Left lung (tissue), 10 donors: ENCODE data around the gene LRRC4C. TPM values are rescaled to one million over a fixed set of nuclear protein-coding genes. Genes with fewer than 3 reads are reported as not detected.

Experiments
- ATAC-seq: fragments of 200-7000 bp; cut with Tn5 transposase; one replicate; pipeline ENCODE4 v1.9.1; 2020; ENCODE audit warnings: moderate library complexity
- DNase-seq, 4 donors: peaks; one replicate each; pipeline ENCODE4 v3.0.0-alpha.2; 2013 to 2020
- H3K27ac ChIP-seq, 2 donors: fragments of 200-600 bp; sonication (generic) in 1 of 2; one replicate each; pipeline versions ENCODE4 v1.5.0 to v1.8.0; 2020 to 2021
- H3K27me3 ChIP-seq, 2 donors: fragments of 200-600 bp; sonication (generic) in 1 of 2; one replicate each; pipeline versions ENCODE4 v1.5.0 to v1.8.0; 2020 to 2021
- H3K36me3 ChIP-seq, 2 donors: fragments of 200-600 bp; sonication (generic) in 1 of 2; one replicate each; pipeline versions ENCODE4 v1.5.0 to v1.8.0; 2020 to 2021
- H3K4me1 ChIP-seq, 2 donors: fragments of 200-600 bp; one replicate each; pipeline ENCODE4 v1.8.0; 2021
- H3K4me3 ChIP-seq, 2 donors: fragments of 200-600 bp; sonication (generic) in 1 of 2; one replicate each; pipeline versions ENCODE4 v1.5.0 to v1.8.0; 2020 to 2021; ENCODE audit warnings: mild to moderate bottlenecking in 1 of 2
- H3K9me3 ChIP-seq, 2 donors: fragments of 200-600 bp; sonication (generic) in 1 of 2; one replicate each; pipeline versions ENCODE4 v1.5.0 to v1.8.0; 2020 to 2021
- intact Hi-C, 2 donors: fragments of 100-400 bp; cut with DNase I; formaldehyde crosslinking; loops; one replicate each; pipeline versions ENCODE4 v1.11.2 to v1.14.2; 2022
- polyA plus RNA-seq, 6 donors: library from polyadenylated mRNA; unstranded; fragments of 120-200 nt; gene quantifications; one replicate each; pipeline ENCODE4 v1.2.1, GENCODE V29; 2013; ENCODE audit not compliant: insufficient read length in 6 of 6
- total RNA-seq, 2 donors: library from RNA; stranded (reverse); fragmentation: NEBNext Ultra II Directional; extraction: Animal tissue kit (Norgen Biotek cat#: 25700); gene quantifications; one replicate each; pipeline ENCODE4 v1.2.1, GENCODE V29; 2021
- TF ChIP-seq, protein P1 (sequence below), 2 donors: fragments of 200-600 bp; sonication (generic) in 1 of 2; IDR thresholded peaks; one replicate each; pipeline versions ENCODE4 v1.5.0 to v1.8.0; 2021; ENCODE audit warnings: antibody characterized with exemption in 2 of 2
- donor health status: DM: no; HTN: yes; CAD: no.
- donor health status: DM: no; HTN: no; CAD: no.

The LRRC4C gene
- total and polyA plus RNA-seq, 8 donors, result 0.50 to 6.8 (median 4.2) TPM

DNA sequence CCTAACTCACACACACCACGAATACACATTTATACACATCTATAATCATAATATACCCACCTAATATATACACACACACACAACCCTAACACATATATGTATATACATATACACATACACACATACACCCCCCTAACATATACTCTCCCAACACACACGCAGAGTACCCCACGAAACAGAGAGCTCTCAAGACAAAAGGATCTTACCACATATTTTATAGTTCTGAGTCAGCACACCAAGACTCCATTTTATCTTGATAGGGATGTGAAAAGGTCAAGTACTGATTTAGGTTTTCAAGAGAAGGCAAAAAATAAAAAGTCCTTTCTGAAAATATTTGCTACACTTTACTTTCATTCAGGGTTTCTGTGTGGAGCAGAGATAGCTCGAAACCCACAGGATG, 1207.2 kb downstream of the LRRC4C start:
- intact Hi-C loops, result no loop called here
- Histone ChIP-seq H3K27ac (no peak overlapping the region), H3K9me3 (no peaks in the 10 kb centered on the region), H3K4me1 (no peaks in the 10 kb centered on the region), H3K36me3 (no peaks in the 10 kb centered on the region), H3K27me3 (no peaks in the 10 kb centered on the region), H3K4me3 (no peak overlapping the region)
- ATAC-seq (no peak), DNase-seq (no peak)
- TF ChIP-seq, protein P1, sequence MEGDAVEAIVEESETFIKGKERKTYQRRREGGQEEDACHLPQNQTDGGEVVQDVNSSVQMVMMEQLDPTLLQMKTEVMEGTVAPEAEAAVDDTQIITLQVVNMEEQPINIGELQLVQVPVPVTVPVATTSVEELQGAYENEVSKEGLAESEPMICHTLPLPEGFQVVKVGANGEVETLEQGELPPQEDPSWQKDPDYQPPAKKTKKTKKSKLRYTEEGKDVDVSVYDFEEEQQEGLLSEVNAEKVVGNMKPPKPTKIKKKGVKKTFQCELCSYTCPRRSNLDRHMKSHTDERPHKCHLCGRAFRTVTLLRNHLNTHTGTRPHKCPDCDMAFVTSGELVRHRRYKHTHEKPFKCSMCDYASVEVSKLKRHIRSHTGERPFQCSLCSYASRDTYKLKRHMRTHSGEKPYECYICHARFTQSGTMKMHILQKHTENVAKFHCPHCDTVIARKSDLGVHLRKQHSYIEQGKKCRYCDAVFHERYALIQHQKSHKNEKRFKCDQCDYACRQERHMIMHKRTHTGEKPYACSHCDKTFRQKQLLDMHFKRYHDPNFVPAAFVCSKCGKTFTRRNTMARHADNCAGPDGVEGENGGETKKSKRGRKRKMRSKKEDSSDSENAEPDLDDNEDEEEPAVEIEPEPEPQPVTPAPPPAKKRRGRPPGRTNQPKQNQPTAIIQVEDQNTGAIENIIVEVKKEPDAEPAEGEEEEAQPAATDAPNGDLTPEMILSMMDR (IDR thresholded peaks at IDR 0.05), result no peak

- no peak for ATAC-seq
Observed at GRCh38 chr11:40246983-40247382, 1212.5 kb downstream of the LRRC4C start.

GRCh38 chr11:40241524-40242051, 1217.9 kb downstream of the LRRC4C start:
- Histone ChIP-seq H3K4me3 (no peak overlapping the region), H3K27ac (no peak overlapping the region), H3K27me3 (no peaks in the 10 kb centered on the region), H3K9me3 (no peaks in the 10 kb centered on the region), H3K36me3 (no peaks in the 10 kb centered on the region), H3K4me1 (no peaks in the 10 kb centered on the region)
- ATAC-seq (peak; percentile 57), DNase-seq (peak in 2 of 4 donors; percentile 19 to 33)
- TF ChIP-seq, protein P1 (IDR thresholded peaks at IDR 0.05), result no peak
- intact Hi-C loops, result no loop called here

More at GRCh38 chr11:40246983-40247382, 1212.5 kb downstream of the LRRC4C start:
- H3K27me3 ChIP-seq, result no peaks in the 10 kb centered on the region
- TF ChIP-seq, protein P1 (IDR thresholded peaks at IDR 0.05), result no peak
- H3K4me3 ChIP-seq, result no peak overlapping the region
- no peak overlapping the region for H3K27ac ChIP-seq
- no peaks in the 10 kb centered on the region for H3K4me1 ChIP-seq
- no peak for DNase-seq
- intact Hi-C loops, result no loop called here
- H3K36me3 ChIP-seq, result no peaks in the 10 kb centered on the region
- no peaks in the 10 kb centered on the region for H3K9me3 ChIP-seq

DNA sequence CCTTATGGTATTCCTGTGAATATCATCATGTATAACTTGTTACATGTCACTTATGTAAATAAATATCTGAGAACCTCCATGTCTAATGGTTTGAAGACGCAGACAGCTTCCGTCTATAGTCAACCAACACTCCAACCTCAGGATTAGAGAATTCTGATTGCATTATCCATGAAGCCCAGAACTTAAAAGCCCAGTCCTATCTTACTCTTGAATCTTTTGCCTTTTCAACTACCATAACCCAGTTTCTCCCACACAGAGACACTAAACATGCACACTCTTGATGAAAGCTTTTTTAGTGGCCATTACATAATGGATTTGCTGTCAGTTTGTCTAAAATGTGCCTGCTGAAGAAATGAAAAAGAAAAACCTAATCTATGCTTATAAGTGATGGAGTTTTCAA, 1219.2 kb downstream of the LRRC4C start:
- Histone ChIP-seq H3K4me1 (no peaks in the 10 kb centered on the region), H3K27ac (no peak overlapping the region), H3K4me3 (no peak overlapping the region), H3K36me3 (no peaks in the 10 kb centered on the region), H3K27me3 (no peaks in the 10 kb centered on the region), H3K9me3 (no peaks in the 10 kb centered on the region)
- no peak for ATAC-seq
- no peak for DNase-seq
- TF ChIP-seq, protein P1 (IDR thresholded peaks at IDR 0.05), result no peak
- intact Hi-C loops, result no loop called here

DNA sequence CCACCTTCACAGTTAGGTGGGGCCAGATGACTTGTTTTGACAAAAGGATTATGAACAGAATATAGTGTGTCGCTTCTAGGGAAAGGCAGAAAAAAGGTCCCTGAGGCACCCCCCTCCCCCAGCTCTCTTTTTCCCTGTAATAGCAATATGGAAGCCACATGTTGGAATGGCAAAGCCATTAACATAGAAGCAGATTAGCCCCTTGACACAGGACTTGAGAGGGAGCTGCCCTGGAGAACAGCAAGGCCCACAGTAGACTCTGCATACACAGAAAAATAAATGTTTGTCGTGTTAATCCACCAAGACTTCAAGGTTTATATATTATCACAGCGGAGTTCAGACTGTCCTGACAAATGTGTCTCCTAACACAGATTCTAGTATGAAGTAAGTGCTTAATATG, 1222.9 kb downstream of the LRRC4C start:
- intact Hi-C loops, result no loop called here
- Histone ChIP-seq H3K4me1 (no peaks in the 10 kb centered on the region), H3K27me3 (no peaks in the 10 kb centered on the region), H3K9me3 (no peaks in the 10 kb centered on the region), H3K36me3 (no peaks in the 10 kb centered on the region), H3K4me3 (no peak overlapping the region), H3K27ac (no peak overlapping the region)
- DNase-seq (no peak), ATAC-seq (no peak)
- TF ChIP-seq, protein P1 (IDR thresholded peaks at IDR 0.05), result no peak
